Thoracic aorta (tissue), 2 donors: ENCODE measurements around the gene TACSTD2. TPM values are rescaled to one million over a fixed set of nuclear protein-coding genes. Genes with fewer than 3 reads are reported as not detected.

Experiments used
- ATAC-seq: fragments of 150-250 bp; one replicate; pipeline ENCODE4 v1.8.0; 2017; ENCODE audit warnings: low read depth; ENCODE audit not compliant: insufficient number of reproducible peaks, low FRiP score
- DNase-seq: peaks from one replicate; pipeline ENCODE4 v3.0.0-alpha.2; 2020; ENCODE audit warnings: low spot score
- H3K27ac ChIP-seq, 2 donors: fragments of 200-600 bp; sonication (generic); 1 replicate in 1 of 2; 2 replicates in 1 of 2; pipeline ENCODE4 v1.5.1; 2016; ENCODE audit warnings: mild to moderate bottlenecking in 2 of 2, moderate library complexity in 2 of 2
- H3K27me3 ChIP-seq: fragments of 200-600 bp; sonication (generic); replicated peaks from 2 replicates; pipeline ENCODE4 v1.6.0; 2016; ENCODE audit warnings: mild to moderate bottlenecking; ENCODE audit not compliant: insufficient read depth
- H3K36me3 ChIP-seq: fragments of 200-600 bp; sonication (generic); one replicate; pipeline ENCODE4 v1.5.1; 2016
- H3K4me1 ChIP-seq, 2 donors: fragments of 200-600 bp; sonication (generic); 1 replicate in 1 of 2; 2 replicates in 1 of 2; pipeline versions ENCODE4 v1.5.1 to v1.6.0; 2016; ENCODE audit warnings: low read depth in 2 of 2, mild to moderate bottlenecking in 1 of 2; ENCODE audit not compliant: control insufficient read depth in 1 of 2
- H3K4me3 ChIP-seq: fragments of 200-600 bp; sonication (generic); 2 replicates; pipeline ENCODE4 v1.5.1; 2016; ENCODE audit warnings: mild to moderate bottlenecking
- H3K9me3 ChIP-seq: fragments of 200-600 bp; sonication (generic); 2 replicates; pipeline ENCODE4 v1.5.1; 2016
- CTCF ChIP-seq: fragments of 200-600 bp; sonication (generic); IDR thresholded peaks from one replicate; pipeline ENCODE4 v1.5.1; 2019; ENCODE audit warnings: antibody characterized with exemption
- total RNA-seq, 2 donors: library from RNA; depleted of rRNA; stranded (reverse); fragments of >200 nt; gene quantifications; one replicate each; pipeline versions ENCODE4 v1.1.0 to v1.2.3, GENCODE V29; 2016

TACSTD2 gene
- total RNA-seq, 2 donors from 2014 or later = 6.9 to 8.1 TPM

DNA sequence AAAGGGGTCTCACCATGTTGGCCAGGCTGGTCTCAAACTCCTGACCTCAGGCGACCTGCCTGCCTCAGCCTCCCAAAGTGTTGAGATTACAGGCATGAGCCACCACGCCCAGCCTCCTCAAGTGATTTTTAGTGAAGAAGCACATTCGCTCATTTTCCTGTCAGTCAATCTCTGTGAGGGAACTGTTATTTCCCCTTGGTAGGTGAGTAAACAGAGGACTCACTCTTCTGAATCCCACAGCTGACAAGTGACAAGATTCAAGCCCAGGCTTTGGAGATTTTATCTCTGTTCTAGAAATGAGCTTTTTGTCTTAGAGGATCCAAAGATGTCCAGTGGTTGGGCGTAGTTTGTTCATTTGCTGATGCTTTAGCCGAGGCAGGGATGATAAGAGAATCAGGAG is 43.9 kb upstream of the TACSTD2 start:
- no peak for TF ChIP-seq CTCF
- Histone ChIP-seq H3K9me3 (no peaks in the 10 kb centered on the region), H3K36me3 (no peaks in the 10 kb centered on the region), H3K27me3 (no peaks in the 10 kb centered on the region), H3K4me1 (peaks cover 13 to 23% of the 10 kb centered on the region in 2 donors), H3K4me3 (no peak overlapping the region), H3K27ac (no peak overlapping the region)
- DNase-seq = no peak
- no peak for ATAC-seq

- Histone ChIP-seq H3K4me1 (peaks cover 13 to 23% of the 10 kb centered on the region in 2 donors), H3K4me3 (no peak overlapping the region), H3K27me3 (no peaks in the 10 kb centered on the region), H3K27ac (no peak overlapping the region), H3K9me3 (no peaks in the 10 kb centered on the region), H3K36me3 (no peaks in the 10 kb centered on the region)
- DNase-seq (no peak), ATAC-seq (no peak)
- no peak for TF ChIP-seq CTCF
Measured at GRCh38 chr1:58620259-58620658, 43.2 kb upstream of the TACSTD2 start.

DNA sequence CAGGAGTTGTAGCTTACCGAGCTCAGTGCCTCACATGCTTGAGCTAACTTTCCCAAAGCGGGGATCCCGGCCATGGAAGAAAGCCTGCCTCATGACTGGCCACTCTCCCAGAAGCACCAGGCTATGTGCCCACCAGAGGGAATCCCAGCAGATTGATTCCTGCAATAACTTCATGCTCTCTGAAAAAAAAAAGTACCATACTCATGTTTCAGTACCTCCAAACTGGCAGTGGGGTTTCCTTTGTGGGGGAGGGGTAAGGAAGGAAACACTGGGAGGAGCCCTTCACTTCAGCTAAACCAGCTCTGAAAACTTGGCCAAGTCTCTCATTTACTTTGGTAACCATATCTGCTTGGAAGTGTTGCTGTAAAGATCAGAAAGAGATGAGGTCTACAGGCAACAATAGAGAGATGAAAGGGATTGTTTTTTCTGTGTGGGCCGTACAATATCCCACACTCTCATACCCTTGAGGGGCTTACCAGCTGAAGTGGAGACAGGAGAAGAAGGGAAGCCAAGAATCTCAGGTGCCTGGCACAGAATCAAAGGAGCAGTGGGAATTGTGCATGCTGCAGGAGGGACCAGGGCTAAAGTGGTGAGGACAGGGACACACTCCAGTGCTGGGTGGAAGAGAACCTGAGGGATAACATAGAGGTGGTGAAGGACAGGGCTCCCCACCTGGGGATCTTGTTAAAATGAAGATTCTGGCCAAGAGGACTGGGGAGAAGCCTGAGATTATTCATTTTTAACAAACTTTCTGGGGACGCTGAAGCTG is 42.4 kb upstream of the TACSTD2 start:
- no peak for TF ChIP-seq CTCF
- ATAC-seq (no peak), DNase-seq (no peak)
- Histone ChIP-seq H3K4me3 (no peak overlapping the region), H3K36me3 (no peaks in the 10 kb centered on the region), H3K27ac (peak overlapping the region in 1 of 2 donors; percentile 71), H3K9me3 (no peaks in the 10 kb centered on the region), H3K27me3 (no peaks in the 10 kb centered on the region), H3K4me1 (peaks cover 13 to 23% of the 10 kb centered on the region in 2 donors)

DNA sequence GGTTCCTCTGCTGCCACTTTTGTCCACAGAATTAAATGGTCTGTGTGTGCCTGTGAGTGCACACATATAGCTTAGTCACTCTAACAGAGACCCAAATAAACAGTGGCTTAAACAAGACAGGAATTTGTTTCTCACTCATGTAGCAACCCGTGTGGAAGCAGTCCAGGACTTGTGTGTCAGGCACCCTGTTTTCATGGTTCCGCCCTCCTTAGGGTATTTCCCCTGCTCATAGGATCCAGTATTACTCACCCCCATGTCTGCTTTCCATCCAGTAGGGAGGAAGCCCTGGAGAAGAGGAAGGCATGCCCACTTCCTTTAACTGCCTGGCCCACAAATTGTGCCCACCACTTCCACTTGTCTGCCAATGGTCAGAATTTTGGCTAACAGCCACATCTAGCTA is 41.3 kb upstream of the TACSTD2 start:
- peaks cover 13 to 23% of the 10 kb centered on the region in 2 donors for H3K4me1 ChIP-seq
- no peak for TF ChIP-seq CTCF
- ATAC-seq = peak; percentile 93
- no peak overlapping the region for H3K4me3 ChIP-seq
- H3K27ac ChIP-seq = peak overlapping the region; percentile 30 to 71
- H3K36me3 ChIP-seq = no peaks in the 10 kb centered on the region
- no peaks in the 10 kb centered on the region for H3K9me3 ChIP-seq
- H3K27me3 ChIP-seq = no peaks in the 10 kb centered on the region
- DNase-seq = peak; percentile 17

DNA sequence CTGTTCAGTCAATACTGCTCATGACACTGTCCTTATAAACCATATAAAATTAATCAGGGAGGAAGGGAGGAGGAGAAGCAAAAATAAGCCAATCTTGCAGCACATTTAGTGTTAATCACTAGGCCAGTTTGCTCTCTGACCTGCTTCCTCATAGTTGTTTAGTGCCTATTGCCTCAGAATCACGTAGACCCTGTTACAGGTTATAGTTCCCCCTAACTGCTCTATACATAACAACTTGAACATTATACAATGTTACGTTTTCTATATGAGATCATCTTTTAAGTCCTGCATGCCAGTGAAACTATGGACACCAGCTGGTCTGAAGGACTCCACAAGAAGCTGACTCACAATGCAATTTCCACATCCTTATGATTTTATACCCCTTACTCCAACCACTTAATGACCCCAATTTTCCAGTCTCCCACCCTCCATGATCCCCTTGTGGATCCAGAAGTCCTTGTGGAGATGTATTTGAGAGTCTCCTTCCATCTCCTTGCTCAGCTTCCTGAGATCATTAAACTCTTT is 34.9 kb upstream of the TACSTD2 start:
- H3K36me3 ChIP-seq = no peaks in the 10 kb centered on the region
- no peaks in the 10 kb centered on the region for H3K9me3 ChIP-seq
- no peaks in the 10 kb centered on the region for H3K27me3 ChIP-seq
- no peak for TF ChIP-seq CTCF
- DNase-seq (no peak), ATAC-seq (no peak)
- no peak overlapping the region for H3K27ac ChIP-seq
- H3K4me3 ChIP-seq = no peak overlapping the region
- H3K4me1 ChIP-seq = no peaks in the 10 kb centered on the region
